ENCODE data around the gene CYP1A1.
A peak's percentile ranks its signal among the peaks of the same experiment; 100 is the strongest.

CYP1A1 gene

DNA sequence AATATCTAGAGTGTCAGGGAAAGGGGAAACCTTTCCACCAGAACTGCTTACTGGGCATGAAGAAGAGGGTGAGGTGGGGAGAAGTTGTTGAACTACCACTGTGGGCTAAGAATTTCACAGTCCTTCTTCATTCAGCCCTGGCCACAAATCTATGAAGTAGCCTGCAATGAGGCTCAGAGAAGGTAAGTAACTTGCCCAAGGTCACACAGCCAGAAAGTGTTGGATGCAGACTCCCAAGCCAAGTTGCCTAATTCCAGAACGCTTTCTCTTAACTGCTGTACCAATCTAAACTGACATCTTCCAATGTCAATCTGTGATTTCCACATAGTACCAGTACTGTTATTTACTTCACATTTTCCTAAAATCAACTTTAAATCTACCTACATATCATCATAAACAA lies 2.1 kb downstream of the CYP1A1 start:
- Histone ChIP-seq H3K9ac (ENCODE audit: low read depth, low read length) (no peak overlapping the region), H3K36me3 (ENCODE audit: insufficient read depth, low read length) (no peaks in the 10 kb centered on the region), H3K27me3 (ENCODE audit: insufficient read depth, low read length) (peaks cover 38% of the 10 kb centered on the region), H3K4me3 (ENCODE audit: low read length) (no peak overlapping the region), H3K4me1 (ENCODE audit: insufficient read depth, low read length) (peaks cover 4% of the 10 kb centered on the region; the same call in 1 of the 2 replicates), H3K9me3 (ENCODE audit: insufficient read depth, low read depth, low read length) (no peaks in the 10 kb centered on the region), H3K27ac (ENCODE audit: low read depth, low read length) (no peak overlapping the region)
- WGBS, result 85% methylated on average over 1 of the region's 1 CpG

DNA sequence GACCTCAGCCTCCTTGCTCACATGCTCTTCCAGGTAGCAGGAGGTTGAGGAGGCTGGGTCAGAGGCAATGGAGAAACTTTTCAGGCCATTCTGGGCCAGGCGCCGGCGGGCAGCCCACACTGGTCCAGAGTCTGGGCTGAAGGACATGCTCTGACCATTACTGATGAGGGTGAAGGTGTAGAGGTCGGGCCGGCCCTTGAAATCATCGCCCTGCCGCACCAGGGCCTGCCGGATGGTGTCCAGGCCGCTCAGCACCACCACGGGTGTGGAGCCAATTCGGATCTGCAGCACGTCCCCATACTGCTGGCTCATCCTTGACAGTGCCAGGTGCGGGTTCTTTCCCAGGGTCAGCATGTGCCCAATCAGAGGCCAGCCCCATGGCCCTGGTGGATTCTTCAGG lies 2.7 kb downstream of the CYP1A1 start:
- H3K9me3 ChIP-seq (ENCODE audit: insufficient read depth, low read depth, low read length), result no peaks in the 10 kb centered on the region
- peaks cover 33% of the 10 kb centered on the region for H3K27me3 ChIP-seq (ENCODE audit: insufficient read depth, low read length)
- 92% methylated on average over 13 of the region's 13 CpGs for WGBS
- no peak overlapping the region for H3K27ac ChIP-seq (ENCODE audit: low read depth, low read length)
- peaks cover 4% of the 10 kb centered on the region; the same call in 1 of the 2 replicates for H3K4me1 ChIP-seq (ENCODE audit: insufficient read depth, low read length)
- no peak overlapping the region for H3K9ac ChIP-seq (ENCODE audit: low read depth, low read length)
- no peaks in the 10 kb centered on the region for H3K36me3 ChIP-seq (ENCODE audit: insufficient read depth, low read length)
- no peak overlapping the region for H3K4me3 ChIP-seq (ENCODE audit: low read length)

DNA sequence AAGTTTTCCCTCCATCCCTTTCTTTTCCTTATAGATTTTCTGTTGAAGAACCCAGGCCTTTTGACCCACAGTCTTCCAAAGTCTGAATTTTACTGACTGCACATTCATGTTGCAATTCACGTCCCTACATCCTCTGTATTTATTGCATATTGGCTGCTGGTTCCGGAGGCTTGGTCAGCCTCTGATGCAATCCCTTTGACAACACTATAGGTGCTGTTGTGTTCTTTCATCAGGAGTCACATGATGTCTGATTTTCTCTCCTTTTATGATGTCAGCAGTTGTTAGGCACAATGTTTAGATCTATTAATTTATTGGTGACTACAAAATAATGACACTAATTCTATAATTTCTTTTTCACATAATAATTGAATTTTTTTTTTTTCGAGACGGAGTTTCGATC lies 8.7 kb downstream of the CYP1A1 start:
- H3K9me3 ChIP-seq (ENCODE audit: insufficient read depth, low read depth, low read length), result no peaks in the 10 kb centered on the region
- no peaks in the 10 kb centered on the region for H3K36me3 ChIP-seq (ENCODE audit: insufficient read depth, low read length)
- H3K9ac ChIP-seq (ENCODE audit: low read depth, low read length), result no peak overlapping the region
- 90% methylated on average over 5 of the region's 5 CpGs for WGBS
- H3K4me3 ChIP-seq (ENCODE audit: low read length), result no peak overlapping the region
- H3K27me3 ChIP-seq (ENCODE audit: insufficient read depth, low read length), result no peaks in the 10 kb centered on the region
- no peak overlapping the region for H3K27ac ChIP-seq (ENCODE audit: low read depth, low read length)
- no peaks in the 10 kb centered on the region for H3K4me1 ChIP-seq (ENCODE audit: insufficient read depth, low read length)

DNA sequence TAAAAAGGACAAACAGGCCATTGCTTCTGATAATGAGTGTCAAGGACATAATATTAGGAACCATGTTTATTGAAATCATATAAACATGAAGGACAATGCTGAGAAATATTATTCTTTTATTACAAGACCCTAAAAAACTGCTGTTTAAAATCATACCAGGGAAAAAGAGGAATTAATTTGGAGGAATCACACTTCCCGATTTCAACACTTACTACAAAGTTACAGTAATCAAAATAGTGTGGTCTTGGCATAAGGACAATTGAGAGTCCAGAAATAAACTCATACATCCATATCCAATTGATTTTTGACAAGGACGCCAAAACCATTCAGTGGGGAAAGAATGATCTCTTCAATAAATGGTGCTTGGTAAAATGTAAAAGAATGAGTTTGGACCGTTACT lies 13.0 kb downstream of the CYP1A1 start:
- WGBS, result no CpG with 5 or more reads among the region's 3 CpGs

DNA sequence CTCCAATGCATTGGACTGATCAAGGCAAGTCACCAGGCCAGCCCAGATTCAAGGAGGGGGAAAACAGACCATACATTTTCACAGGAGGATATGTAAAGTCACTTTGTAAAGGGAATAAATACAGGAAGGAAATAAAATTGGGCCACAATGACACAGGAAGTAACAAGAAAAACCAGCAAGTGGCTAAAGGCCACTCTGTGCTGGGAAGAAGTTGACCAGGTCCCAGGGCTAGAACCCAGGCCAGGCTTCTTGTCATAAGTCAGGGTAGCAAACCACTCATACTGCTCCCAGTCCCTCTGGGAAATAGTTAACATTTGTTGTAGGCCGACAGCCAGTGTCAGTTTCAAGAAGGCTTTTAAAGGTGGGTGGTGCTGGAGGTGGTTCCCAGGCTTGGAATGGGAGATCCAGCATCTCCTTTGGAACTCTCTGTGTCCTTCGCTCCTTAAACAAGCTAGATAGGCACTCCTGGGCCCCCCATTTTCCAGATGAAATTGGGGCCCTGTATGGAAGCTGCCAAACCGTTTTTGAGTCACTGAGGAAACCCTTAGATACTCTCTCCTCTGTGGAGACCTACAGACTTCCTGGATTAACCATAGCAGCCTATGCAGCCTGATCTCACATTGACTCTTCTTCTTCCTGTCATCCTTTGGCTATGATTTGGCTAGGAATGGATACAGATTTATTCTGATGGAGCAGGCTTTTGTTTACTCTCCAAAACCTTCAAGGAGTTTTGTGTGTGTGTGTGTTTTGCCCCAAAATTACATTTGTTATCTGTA lies 14.8 kb downstream of the CYP1A1 start:
- 71% methylated on average over 3 of the region's 3 CpGs for WGBS
- Histone ChIP-seq H3K27ac (ENCODE audit: low read depth, low read length) (no peak overlapping the region), H3K4me3 (ENCODE audit: low read length) (no peak overlapping the region), H3K9ac (ENCODE audit: low read depth, low read length) (no peak overlapping the region), H3K27me3 (ENCODE audit: insufficient read depth, low read length) (peaks cover 17% of the 10 kb centered on the region), H3K4me1 (ENCODE audit: insufficient read depth, low read length) (no peaks in the 10 kb centered on the region), H3K9me3 (ENCODE audit: insufficient read depth, low read depth, low read length) (no peaks in the 10 kb centered on the region), H3K36me3 (ENCODE audit: insufficient read depth, low read length) (no peaks in the 10 kb centered on the region)

More for the DNA sequence above, 13.0 kb downstream of the CYP1A1 start:
- no peaks in the 10 kb centered on the region for H3K36me3 ChIP-seq (ENCODE audit: insufficient read depth, low read length)
- H3K9ac ChIP-seq (ENCODE audit: low read depth, low read length), result no peak overlapping the region
- no peak overlapping the region for H3K4me3 ChIP-seq (ENCODE audit: low read length)
- peaks cover 11% of the 10 kb centered on the region for H3K27me3 ChIP-seq (ENCODE audit: insufficient read depth, low read length)
- H3K4me1 ChIP-seq (ENCODE audit: insufficient read depth, low read length), result no peaks in the 10 kb centered on the region
- no peaks in the 10 kb centered on the region for H3K9me3 ChIP-seq (ENCODE audit: insufficient read depth, low read depth, low read length)
- H3K27ac ChIP-seq (ENCODE audit: low read depth, low read length), result no peak overlapping the region

DNA sequence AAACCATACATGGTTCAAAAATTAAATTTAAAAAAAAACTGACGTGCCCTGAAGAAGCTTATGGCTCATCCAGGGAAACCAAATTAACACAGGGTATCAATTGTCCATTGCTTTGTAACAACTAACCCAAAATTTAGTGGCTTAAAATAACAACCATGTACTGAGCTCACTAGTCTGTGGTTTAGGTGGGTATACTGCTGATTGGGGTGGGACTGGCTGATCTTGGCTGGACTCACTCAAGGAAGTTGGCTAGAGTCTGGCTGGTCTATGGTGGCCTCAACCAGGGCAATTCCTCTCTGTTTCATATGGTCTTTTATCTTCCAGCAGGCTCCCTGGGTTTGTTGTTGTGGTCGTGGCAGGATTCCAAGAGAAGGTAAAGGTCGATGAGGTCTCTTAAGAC lies 15.4 kb downstream of the CYP1A1 start:
- Histone ChIP-seq H3K27me3 (ENCODE audit: insufficient read depth, low read length) (peaks cover 20% of the 10 kb centered on the region), H3K4me1 (ENCODE audit: insufficient read depth, low read length) (no peaks in the 10 kb centered on the region), H3K27ac (ENCODE audit: low read depth, low read length) (no peak overlapping the region), H3K9ac (ENCODE audit: low read depth, low read length) (no peak overlapping the region), H3K36me3 (ENCODE audit: insufficient read depth, low read length) (no peaks in the 10 kb centered on the region), H3K9me3 (ENCODE audit: insufficient read depth, low read depth, low read length) (no peaks in the 10 kb centered on the region), H3K4me3 (ENCODE audit: low read length) (no peak overlapping the region)
- 69% methylated on average over 3 of the region's 3 CpGs for WGBS

GRCh38 chr15:74709011-74709410 lies 16.3 kb downstream of the CYP1A1 start:
- 80% methylated on average over 1 of the region's 1 CpG for WGBS
- H3K27ac ChIP-seq (ENCODE audit: low read depth, low read length), result no peak overlapping the region
- H3K9me3 ChIP-seq (ENCODE audit: insufficient read depth, low read depth, low read length), result no peaks in the 10 kb centered on the region
- H3K9ac ChIP-seq (ENCODE audit: low read depth, low read length), result no peak overlapping the region
- no peaks in the 10 kb centered on the region for H3K4me1 ChIP-seq (ENCODE audit: insufficient read depth, low read length)
- peaks cover 23% of the 10 kb centered on the region for H3K27me3 ChIP-seq (ENCODE audit: insufficient read depth, low read length)
- H3K4me3 ChIP-seq (ENCODE audit: low read length), result no peak overlapping the region
- no peaks in the 10 kb centered on the region for H3K36me3 ChIP-seq (ENCODE audit: insufficient read depth, low read length)

- Histone ChIP-seq H3K27ac (ENCODE audit: low read depth, low read length) (no peak overlapping the region), H3K27me3 (ENCODE audit: insufficient read depth, low read length) (peaks cover 8% of the 10 kb centered on the region; the same call in 1 of the 2 replicates), H3K4me3 (ENCODE audit: low read length) (peak overlapping the region; percentile 76), H3K9me3 (ENCODE audit: insufficient read depth, low read depth, low read length) (no peaks in the 10 kb centered on the region), H3K36me3 (ENCODE audit: insufficient read depth, low read length) (no peaks in the 10 kb centered on the region), H3K4me1 (ENCODE audit: insufficient read depth, low read length) (peaks cover 6% of the 10 kb centered on the region; the same call in 1 of the 2 replicates), H3K9ac (ENCODE audit: low read depth, low read length) (no peak overlapping the region)
- WGBS, result 73% methylated on average over 1 of the region's 2 CpGs
These were observed 28.5 kb downstream of the CYP1A1 start for GRCh38 chr15:74696808-74697207.

- H3K9me3 ChIP-seq (ENCODE audit: insufficient read depth, low read depth, low read length), result no peaks in the 10 kb centered on the region
- 10% methylated on average over 10 of the region's 10 CpGs for WGBS
- H3K27ac ChIP-seq (ENCODE audit: low read depth, low read length), result peak overlapping the region; percentile 43; the same call in 1 of the 2 replicates
These were observed 29.0 kb downstream of the CYP1A1 start for GRCh38 chr15:74696398-74696729.

DNA sequence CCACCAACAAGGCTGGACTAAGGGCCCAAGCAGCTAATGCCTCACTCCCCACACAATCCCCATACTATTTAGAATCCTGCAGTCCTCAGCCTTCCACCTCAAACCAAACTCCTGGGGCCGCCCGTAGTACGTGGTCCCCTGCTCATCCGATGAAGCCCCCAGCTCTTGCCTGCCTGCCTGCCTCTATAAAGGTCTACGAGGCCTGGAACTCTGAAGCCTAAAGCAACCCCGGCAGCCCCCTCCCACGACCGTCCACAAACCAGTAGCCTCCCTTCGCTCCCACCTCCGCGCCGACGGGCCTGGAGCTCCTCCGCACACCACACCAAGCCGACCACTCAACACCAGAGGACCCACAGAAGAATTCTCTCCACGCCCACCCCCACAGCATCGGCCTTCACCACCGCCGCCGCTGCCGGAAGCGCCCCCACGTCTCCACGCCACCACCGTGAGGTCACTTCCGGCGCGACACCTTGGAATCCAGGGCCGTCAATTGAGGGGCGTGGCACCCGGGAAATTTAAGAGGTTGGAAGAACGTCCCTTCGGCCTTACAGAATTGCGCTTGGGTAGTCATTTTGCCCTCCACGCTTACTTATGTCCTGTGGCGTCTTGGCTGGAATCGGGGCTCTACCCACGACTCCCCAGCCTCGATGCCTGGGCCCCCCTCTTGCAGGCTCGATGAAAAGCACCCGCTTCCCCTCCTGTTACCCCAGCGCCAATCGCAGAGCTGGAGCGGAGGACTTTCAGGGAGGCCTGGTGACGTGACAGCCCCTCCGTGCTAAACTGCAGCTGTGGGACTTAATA lies 29.5 kb downstream of the CYP1A1 start, which contains the start of gene EDC3:
EDC3 (minus strand) TSS at position 428 of the 801 bp plus-strand sequence. CDS start 20,900 bp downstream, outside the sequence.
- under 1% methylated on average over 46 of the region's 46 CpGs for WGBS
- no peaks in the 10 kb centered on the region for H3K36me3 ChIP-seq (ENCODE audit: insufficient read depth, low read length)
- peak within 1 kb of the TSS; percentile 43 for H3K27ac ChIP-seq (ENCODE audit: low read depth, low read length)
- H3K4me3 ChIP-seq (ENCODE audit: low read length), result peak within 1 kb of the TSS; percentile 76
- peak within 1 kb of the TSS; percentile 81 for H3K9ac ChIP-seq (ENCODE audit: low read depth, low read length)
- H3K9me3 ChIP-seq (ENCODE audit: insufficient read depth, low read depth, low read length), result no peaks in the 10 kb centered on the region
- H3K27me3 ChIP-seq (ENCODE audit: insufficient read depth, low read length), result peaks cover 4% of the 10 kb centered on the region; the same call in 1 of the 2 replicates
- H3K4me1 ChIP-seq (ENCODE audit: insufficient read depth, low read length), result peaks cover 6% of the 10 kb centered on the region; the same call in 1 of the 2 replicates

More at GRCh38 chr15:74696398-74696729, 29.0 kb downstream of the CYP1A1 start:
- peaks cover 6% of the 10 kb centered on the region; the same call in 1 of the 2 replicates for H3K4me1 ChIP-seq (ENCODE audit: insufficient read depth, low read length)
- H3K36me3 ChIP-seq (ENCODE audit: insufficient read depth, low read length), result no peaks in the 10 kb centered on the region
- H3K27me3 ChIP-seq (ENCODE audit: insufficient read depth, low read length), result peaks cover 4% of the 10 kb centered on the region; the same call in 1 of the 2 replicates
- H3K4me3 ChIP-seq (ENCODE audit: low read length), result peak overlapping the region; percentile 76
- peak overlapping the region; percentile 81 for H3K9ac ChIP-seq (ENCODE audit: low read depth, low read length)

DNA sequence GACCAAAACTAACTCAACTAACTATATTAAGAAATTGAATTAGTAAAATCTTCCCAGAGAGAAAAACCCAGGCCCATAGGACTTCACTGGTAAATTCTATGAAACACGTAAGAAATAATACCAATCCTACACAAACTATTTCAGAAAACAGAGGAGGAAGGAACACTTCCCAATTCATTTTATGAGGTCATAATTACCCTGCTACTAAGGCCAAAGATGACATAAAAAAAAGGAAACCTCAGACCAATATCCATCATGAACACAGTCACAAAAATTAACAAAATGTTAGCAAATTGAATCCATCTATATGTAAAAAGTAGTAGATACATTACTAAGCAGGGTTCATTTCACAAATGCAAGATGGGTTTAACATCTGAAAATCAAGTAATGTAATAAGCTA lies 33.0 kb downstream of the CYP1A1 start:
- Histone ChIP-seq H3K36me3 (ENCODE audit: insufficient read depth, low read length) (no peaks in the 10 kb centered on the region), H3K4me3 (ENCODE audit: low read length) (no peak overlapping the region), H3K9me3 (ENCODE audit: insufficient read depth, low read depth, low read length) (no peaks in the 10 kb centered on the region), H3K27me3 (ENCODE audit: insufficient read depth, low read length) (no peaks in the 10 kb centered on the region; the same call in 1 of the 2 replicates), H3K27ac (ENCODE audit: low read depth, low read length) (no peak overlapping the region), H3K4me1 (ENCODE audit: insufficient read depth, low read length) (peaks cover 6% of the 10 kb centered on the region; the same call in 1 of the 2 replicates), H3K9ac (ENCODE audit: low read depth, low read length) (no peak overlapping the region)
- WGBS, result 95% methylated on average over 1 of the region's 1 CpG

All from HUES64 (cell line).